ENCODE data around the gene LAPTM5. TPM values are rescaled to one million over a fixed set of nuclear protein-coding genes. Genes with fewer than 3 reads are reported as not detected.

The LAPTM5 gene
- total RNA-seq, 1 donor from 2014 or later = 39.8 TPM

- Histone ChIP-seq H3K9me3 (no peaks in the 10 kb centered on the region), H3K27ac (no peak overlapping the region), H3K36me3 (peaks cover 0 to 3% of the 10 kb centered on the region in 2 donors), H3K4me1 (no peaks in the 10 kb centered on the region), H3K27me3 (no peaks in the 10 kb centered on the region), H3K4me3 (no peak overlapping the region)
- TF ChIP-seq CTCF (IDR thresholded peaks at IDR 0.05) = no peak
- no peak for TF ChIP-seq POLR2AphosphoS5 (IDR thresholded peaks at IDR 0.05; ENCODE audit: insufficient read depth in 1 of 2, low read depth in 1 of 2)
- TF ChIP-seq POLR2A (IDR thresholded peaks at IDR 0.05) = no peak
- intact Hi-C loops (cut with DNase I) = no loop called here
- DNase-seq (ENCODE audit: extremely low spot score in 2 of 2) = no peak
Measured at GRCh38 chr1:30728340-30728739, 29.2 kb downstream of the LAPTM5 start.

- Histone ChIP-seq H3K27me3 (no peaks in the 10 kb centered on the region), H3K27ac (no peak overlapping the region), H3K36me3 (peaks cover 0 to 3% of the 10 kb centered on the region in 2 donors), H3K4me1 (no peaks in the 10 kb centered on the region), H3K4me3 (no peak overlapping the region), H3K9me3 (no peaks in the 10 kb centered on the region)
- intact Hi-C loops (cut with DNase I) = no loop called here
- TF ChIP-seq POLR2A (IDR thresholded peaks at IDR 0.05) = no peak
- no peak for TF ChIP-seq CTCF (IDR thresholded peaks at IDR 0.05)
- no peak for TF ChIP-seq POLR2AphosphoS5 (IDR thresholded peaks at IDR 0.05; ENCODE audit: insufficient read depth in 1 of 2, low read depth in 1 of 2)
- no peak for DNase-seq (ENCODE audit: extremely low spot score in 2 of 2)
Measured at GRCh38 chr1:30727824-30728223, 29.8 kb downstream of the LAPTM5 start.

- intact Hi-C loops (cut with DNase I) = no loop called here
- no peaks in the 10 kb centered on the region for H3K4me1 ChIP-seq
- H3K27me3 ChIP-seq = no peaks in the 10 kb centered on the region
- peaks cover 0 to 3% of the 10 kb centered on the region in 2 donors for H3K36me3 ChIP-seq
- no peak for DNase-seq (ENCODE audit: extremely low spot score in 2 of 2)
- no peak overlapping the region for H3K4me3 ChIP-seq
- no peak overlapping the region for H3K27ac ChIP-seq
- no peaks in the 10 kb centered on the region for H3K9me3 ChIP-seq
- TF ChIP-seq POLR2A (IDR thresholded peaks at IDR 0.05) (no peak), CTCF (IDR thresholded peaks at IDR 0.05) (no peak), POLR2AphosphoS5 (IDR thresholded peaks at IDR 0.05; ENCODE audit: insufficient read depth in 1 of 2, low read depth in 1 of 2) (no peak)
Measured at GRCh38 chr1:30726773-30727684, 30.5 kb downstream of the LAPTM5 start.

- DNase-seq (ENCODE audit: extremely low spot score in 2 of 2) = no peak
- H3K27ac ChIP-seq = no peak overlapping the region
- intact Hi-C loops (cut with DNase I) = no loop called here
- TF ChIP-seq CTCF (IDR thresholded peaks at IDR 0.05) (no peak), POLR2A (IDR thresholded peaks at IDR 0.05) (no peak)
- H3K4me3 ChIP-seq = no peak overlapping the region
- no peaks in the 10 kb centered on the region for H3K4me1 ChIP-seq
- H3K36me3 ChIP-seq = peaks cover 0 to 3% of the 10 kb centered on the region in 2 donors
- no peaks in the 10 kb centered on the region for H3K9me3 ChIP-seq
- no peaks in the 10 kb centered on the region for H3K27me3 ChIP-seq
Measured at GRCh38 chr1:30726236-30726635, 31.3 kb downstream of the LAPTM5 start.

GRCh38 chr1:30725450-30726095 is 32.0 kb downstream of the LAPTM5 start:
- intact Hi-C loops (cut with DNase I) = no loop called here
- TF ChIP-seq CTCF (IDR thresholded peaks at IDR 0.05) (no peak), POLR2A (IDR thresholded peaks at IDR 0.05) (no peak), POLR2AphosphoS5 (IDR thresholded peaks at IDR 0.05; ENCODE audit: insufficient read depth in 1 of 2, low read depth in 1 of 2) (no peak)
- Histone ChIP-seq H3K36me3 (peaks cover 0 to 3% of the 10 kb centered on the region in 2 donors), H3K4me1 (no peaks in the 10 kb centered on the region), H3K9me3 (no peaks in the 10 kb centered on the region), H3K27me3 (no peaks in the 10 kb centered on the region), H3K4me3 (no peak overlapping the region), H3K27ac (no peak overlapping the region)
- no peak for DNase-seq (ENCODE audit: extremely low spot score in 2 of 2)

All from vagina (tissue), 2 donors.